Tibial nerve (tissue), 3 donors: ENCODE results near the gene CNGA1.

ENCODE experiments used
- POLR2A ChIP-seq, 2 donors: fragments of 450-650 bp; IDR thresholded peaks; one replicate each; pipeline ENCODE4 v1.6.1; 2017; ENCODE audit warnings: antibody characterized with exemption in 2 of 2, mild to moderate bottlenecking in 2 of 2, moderate library complexity in 2 of 2
- TF ChIP-seq, protein P1 (sequence below), 5 experiments: fragments of 200-600 bp in 3 of 5; fragments of 450-650 bp in 2 of 5; sonication (generic) in 3 of 5; IDR thresholded peaks; one replicate each; pipeline ENCODE4 v1.5.1; 2016 to 2019; ENCODE audit warnings: antibody characterized with exemption in 5 of 5, mild to moderate bottlenecking in 3 of 5, moderate library complexity in 2 of 5

DNA sequence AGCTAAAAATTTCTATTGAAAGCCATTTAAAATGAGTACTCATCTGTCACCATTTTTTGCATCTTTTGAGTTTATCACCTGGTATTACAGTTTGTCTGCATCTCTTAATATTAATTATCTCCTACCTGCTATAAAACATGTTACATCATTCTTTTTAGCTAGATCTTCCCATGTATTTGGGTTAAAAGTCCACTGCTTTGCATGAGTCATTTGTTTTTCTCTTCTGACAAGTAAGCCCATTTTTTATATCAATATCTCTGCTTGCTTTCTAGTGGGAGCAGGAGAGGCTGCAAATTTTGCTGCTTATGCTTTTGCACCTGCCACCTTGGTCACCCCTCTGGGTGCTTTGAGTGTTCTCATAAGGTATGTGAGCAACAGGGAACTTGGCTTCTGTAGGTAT, 16.2 kb upstream of the CNGA1 start:
- TF ChIP-seq, protein P1, sequence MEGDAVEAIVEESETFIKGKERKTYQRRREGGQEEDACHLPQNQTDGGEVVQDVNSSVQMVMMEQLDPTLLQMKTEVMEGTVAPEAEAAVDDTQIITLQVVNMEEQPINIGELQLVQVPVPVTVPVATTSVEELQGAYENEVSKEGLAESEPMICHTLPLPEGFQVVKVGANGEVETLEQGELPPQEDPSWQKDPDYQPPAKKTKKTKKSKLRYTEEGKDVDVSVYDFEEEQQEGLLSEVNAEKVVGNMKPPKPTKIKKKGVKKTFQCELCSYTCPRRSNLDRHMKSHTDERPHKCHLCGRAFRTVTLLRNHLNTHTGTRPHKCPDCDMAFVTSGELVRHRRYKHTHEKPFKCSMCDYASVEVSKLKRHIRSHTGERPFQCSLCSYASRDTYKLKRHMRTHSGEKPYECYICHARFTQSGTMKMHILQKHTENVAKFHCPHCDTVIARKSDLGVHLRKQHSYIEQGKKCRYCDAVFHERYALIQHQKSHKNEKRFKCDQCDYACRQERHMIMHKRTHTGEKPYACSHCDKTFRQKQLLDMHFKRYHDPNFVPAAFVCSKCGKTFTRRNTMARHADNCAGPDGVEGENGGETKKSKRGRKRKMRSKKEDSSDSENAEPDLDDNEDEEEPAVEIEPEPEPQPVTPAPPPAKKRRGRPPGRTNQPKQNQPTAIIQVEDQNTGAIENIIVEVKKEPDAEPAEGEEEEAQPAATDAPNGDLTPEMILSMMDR (IDR thresholded peaks at IDR 0.05), result no peak
- TF ChIP-seq POLR2A (IDR thresholded peaks at IDR 0.05), result no peak
